Activated CD8-positive, alpha-beta memory T cell treated with anti-CD3 and anti-CD28 coated beads, Interleukin-2, amount 50 U/mL, for 1 hour (primary cell): ENCODE data around the gene LRRC4C.
"Not testable (repeated sequence)": the region's sequence is repeated elsewhere in the genome, so short reads cannot be mapped to it uniquely, and the experiment has no call there.

Experiments used
- DNase-seq: peaks from one replicate; pipeline ENCODE4 v3.0.0-alpha.2; 2020; ENCODE audit errors: extremely low read depth

Gene LRRC4C

DNA sequence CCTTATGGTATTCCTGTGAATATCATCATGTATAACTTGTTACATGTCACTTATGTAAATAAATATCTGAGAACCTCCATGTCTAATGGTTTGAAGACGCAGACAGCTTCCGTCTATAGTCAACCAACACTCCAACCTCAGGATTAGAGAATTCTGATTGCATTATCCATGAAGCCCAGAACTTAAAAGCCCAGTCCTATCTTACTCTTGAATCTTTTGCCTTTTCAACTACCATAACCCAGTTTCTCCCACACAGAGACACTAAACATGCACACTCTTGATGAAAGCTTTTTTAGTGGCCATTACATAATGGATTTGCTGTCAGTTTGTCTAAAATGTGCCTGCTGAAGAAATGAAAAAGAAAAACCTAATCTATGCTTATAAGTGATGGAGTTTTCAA, 1219.2 kb downstream of the LRRC4C start:
- DNase-seq = no peak

DNA sequence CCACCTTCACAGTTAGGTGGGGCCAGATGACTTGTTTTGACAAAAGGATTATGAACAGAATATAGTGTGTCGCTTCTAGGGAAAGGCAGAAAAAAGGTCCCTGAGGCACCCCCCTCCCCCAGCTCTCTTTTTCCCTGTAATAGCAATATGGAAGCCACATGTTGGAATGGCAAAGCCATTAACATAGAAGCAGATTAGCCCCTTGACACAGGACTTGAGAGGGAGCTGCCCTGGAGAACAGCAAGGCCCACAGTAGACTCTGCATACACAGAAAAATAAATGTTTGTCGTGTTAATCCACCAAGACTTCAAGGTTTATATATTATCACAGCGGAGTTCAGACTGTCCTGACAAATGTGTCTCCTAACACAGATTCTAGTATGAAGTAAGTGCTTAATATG, 1222.9 kb downstream of the LRRC4C start:
- no peak for DNase-seq

DNA sequence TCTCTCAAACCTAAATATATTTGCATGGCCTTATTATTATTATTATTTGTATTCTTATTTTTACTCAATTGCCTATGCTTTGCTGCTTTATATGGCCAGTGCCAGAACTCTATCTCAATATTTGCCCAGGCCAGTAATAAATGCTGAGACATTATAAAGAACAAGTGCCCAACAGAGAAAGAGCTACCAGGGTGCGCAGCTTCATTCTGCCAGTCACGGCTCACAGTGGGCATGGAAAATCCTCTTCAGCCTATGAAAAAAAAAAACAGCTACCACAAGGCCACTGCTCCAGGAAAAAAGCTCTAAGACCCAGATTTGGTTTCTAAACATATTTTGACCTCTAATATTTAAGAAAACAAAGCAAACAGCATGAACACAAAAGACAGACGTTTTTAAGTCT, 1223.6 kb downstream of the LRRC4C start:
- DNase-seq = no peak

DNA sequence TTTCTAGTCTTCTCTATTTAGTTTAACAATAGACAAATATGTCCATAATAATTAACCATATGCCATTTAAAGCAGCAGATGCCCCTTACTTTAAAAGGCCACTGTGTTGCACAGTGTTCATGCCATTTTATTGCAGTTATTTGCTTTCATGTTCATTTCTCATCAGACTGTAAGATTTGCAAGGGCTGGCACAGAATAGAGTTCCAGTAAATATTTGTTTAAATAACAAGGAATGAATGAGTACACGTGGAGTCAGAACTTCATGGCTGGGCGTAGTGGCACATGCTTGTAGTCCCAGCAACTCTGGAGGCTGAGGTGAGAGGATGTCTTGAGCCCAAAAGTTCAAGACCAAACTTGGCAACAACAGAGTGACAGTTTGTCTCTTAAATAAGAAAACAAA, 1228.6 kb downstream of the LRRC4C start:
- no peak for DNase-seq

DNA sequence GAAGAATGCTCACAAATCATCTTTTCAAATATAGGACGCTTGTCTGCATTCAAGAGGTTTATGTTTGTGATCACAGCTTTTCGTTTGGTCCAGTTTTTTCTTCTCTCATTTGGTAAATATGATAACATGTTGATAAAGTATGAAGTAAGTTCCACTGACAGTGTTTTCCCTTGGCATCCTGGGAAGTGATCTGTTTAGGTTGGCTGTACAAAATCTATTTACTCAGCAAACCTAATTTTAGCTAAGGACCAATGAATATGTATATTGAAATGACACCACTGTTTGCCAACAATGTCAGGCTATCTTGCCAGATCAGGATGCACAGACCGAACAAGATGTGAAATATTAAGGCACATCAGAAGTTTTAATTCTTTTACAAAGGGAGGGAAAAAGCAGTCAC, 1230.8 kb downstream of the LRRC4C start:
- DNase-seq = no peak

DNA sequence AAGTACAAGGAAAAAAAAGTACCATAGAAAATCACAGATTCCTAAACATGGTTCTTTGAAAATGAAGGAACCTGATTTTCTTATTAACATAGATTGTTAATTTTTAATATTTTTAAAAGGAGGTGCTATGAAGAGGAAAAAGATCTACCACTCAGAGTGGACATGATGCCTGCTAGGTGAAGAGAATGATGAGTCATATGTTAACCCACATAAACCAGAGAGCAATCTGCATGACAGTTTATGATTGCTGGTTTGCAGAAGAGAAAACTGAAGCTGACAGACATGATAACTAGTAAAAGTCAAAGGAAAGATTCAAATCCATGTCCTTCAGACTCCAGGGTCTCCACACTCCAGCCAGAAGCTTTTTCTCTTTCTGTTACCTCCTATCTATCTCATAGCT, 1231.7 kb downstream of the LRRC4C start:
- no peak for DNase-seq

DNA sequence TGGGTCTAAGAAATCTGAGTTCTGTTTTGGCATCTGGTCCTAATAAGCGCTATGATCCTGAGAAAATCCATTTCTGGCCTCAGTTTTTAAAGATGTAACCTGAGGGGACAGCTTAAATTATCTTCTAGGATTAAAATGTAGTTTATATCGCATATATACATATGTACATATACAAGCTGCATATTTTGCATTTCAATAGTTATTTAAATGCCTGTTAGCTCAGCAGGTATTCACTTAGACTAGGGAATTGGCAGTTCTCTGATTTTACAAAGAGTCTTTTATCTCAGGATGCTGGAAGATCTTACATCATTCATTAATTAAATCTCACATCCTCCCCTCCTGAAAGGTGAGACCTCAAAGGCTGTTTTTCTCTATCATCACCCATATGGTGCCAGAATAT, 1232.8 kb downstream of the LRRC4C start:
- no peak for DNase-seq

DNA sequence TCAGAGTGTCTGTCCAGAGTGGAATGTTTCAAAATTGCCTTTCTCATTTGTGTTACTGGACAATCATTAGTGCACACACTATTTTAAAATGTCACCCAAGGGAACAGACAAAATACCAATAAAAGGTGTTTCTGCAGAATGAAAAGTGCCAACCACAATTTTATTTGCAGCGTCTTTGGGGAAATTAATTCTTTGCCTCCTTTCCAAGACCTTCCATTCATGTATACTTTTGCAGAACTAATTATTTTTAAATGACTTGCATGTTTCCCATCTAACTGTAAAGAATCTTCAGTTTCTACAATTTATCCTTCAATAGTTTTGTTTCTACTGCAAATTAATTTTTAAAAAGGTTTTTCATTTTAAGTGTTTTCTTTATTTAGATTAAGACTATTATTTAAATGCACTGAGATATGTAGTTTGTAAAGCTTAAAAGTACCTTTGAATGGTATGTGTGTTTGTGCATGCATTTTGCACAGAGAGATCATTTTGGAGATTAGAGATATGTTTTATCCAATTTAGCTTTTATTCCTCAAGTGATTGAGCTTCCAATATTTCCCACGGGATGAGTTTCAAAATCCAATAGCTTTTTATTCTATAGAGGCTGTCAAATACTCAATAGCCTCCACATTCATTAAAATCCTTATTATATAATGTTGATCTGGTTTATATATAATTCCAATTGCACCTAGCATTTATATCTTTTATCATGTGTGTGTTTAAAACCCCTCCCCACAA, 1235.7 kb downstream of the LRRC4C start:
- DNase-seq = no peak

DNA sequence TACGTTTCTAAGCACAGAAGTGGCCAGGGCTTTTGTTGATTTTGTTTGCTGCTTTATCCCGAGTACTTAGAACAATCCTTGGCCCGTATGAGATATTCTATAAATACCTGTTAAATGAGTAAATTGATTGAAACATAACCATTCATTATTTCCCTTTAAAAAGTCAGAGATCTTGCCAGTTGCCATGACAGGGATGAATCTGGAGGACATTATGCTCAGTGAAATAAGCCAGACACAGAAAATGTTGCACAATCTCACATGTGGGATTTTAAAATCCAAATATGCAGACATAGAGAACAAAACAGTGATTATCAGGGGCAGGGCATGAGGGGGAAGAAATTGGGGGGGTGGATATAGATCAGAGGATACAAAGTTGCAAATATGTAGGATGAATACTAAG, 1240.1 kb downstream of the LRRC4C start:
- no peak for DNase-seq

DNA sequence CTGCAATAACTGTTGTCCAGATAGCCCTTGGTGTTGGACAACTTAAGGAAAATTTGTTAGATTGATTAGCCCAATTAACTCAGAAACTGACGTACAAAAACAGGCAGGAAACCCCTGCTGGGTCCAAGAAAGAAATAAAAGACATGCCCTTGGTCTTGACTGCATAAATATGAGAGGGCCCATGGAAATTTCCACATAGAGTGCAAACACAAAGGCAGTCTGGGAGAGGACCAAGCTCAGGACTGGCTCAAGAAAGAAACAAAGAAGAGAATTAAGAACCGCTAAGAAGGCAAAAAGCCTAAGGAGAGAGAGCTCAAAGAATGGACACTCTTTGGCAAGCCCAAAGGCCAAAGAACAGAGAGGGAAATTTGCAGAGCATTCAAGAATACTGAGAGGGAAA, 1243.9 kb downstream of the LRRC4C start:
- no peak for DNase-seq

DNA sequence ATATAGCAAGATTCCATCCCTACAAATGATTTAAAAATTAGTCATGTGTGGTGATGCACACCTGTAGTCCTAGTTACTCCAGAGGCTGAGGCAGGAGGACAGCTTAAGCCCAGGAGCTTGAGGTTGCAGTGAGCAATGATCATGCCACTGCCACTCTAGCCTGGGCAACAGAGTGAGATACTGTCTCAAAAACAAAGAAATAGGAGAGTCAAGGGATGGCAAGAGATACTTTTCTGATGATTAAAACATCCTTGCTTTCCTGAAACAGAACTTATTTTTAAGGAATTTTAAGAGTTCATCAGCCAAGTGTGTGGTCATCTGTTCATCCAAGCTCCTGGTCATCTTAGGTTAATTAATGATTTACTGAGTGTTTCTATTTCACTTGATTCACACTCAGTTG, 1252.0 kb downstream of the LRRC4C start:
- no peak for DNase-seq

DNA sequence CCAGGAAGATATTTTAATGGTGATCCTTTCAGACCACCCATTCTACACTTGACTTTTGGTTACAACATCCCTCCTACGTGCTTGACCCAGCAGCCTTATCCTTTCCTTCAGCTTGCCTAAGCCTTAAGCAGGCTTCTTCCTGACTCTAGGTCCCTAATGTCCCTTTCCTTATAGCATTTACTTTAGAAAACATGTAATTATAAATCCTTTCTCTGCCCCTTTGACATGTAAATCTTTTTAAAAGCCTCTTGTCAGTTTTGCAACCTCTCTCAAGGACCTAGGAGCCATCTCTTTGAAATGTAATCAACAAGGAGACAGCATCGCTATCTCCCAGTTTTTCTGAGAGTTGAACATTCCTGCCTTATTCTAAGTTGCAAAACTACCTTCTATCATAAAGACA, 1255.2 kb downstream of the LRRC4C start:
- DNase-seq = no peak

DNA sequence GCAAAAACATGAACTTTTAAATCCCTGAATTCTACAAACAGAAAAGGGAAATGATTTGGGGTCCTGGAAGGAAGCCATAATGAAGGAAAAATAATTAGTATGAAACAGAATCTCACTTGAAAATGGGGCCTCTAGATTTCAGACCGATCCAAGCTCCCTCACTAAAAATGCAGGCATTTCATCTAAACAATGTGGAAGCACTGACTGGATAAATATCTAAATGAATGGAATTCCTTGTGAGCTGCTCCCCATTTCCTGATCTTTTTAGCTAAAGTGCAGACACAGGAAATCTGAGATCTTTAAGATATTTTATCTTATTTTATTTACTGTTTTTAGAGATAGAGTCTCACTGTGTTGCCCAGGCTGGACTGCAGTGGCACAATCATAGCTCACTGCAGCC, 1255.8 kb downstream of the LRRC4C start:
- DNase-seq = no peak

DNA sequence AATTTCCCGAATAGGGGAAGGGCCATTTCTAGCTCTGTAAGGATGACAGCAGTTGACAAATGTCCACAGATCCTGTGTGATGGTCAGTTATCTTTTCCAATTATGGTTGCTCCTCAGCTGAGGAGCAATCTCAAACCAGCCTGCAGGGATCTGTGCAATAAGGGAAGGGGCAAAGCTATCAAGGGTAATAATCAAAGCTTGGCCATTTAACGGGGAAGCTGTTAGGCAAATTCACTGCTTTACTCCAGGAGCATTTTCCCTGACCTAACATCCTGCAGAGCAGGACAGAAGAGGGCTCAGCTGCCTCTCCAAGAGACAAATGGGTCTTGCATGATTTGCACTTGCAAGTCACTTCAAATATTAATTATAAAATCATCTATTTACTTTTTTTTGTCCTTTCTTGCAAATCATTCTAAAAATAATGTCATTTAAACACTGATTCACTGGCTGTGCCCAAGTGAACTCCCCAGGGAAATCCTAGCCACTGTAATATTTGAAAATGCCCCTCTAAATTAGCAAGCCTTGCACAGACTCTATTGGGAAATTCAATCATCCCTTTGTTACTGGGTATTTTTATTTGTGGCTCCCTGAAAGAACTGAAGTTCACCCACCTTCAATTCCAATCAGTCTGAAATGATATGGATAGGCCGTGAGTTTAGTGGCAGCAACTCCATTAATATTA, 1256.7 kb downstream of the LRRC4C start:
- DNase-seq = no peak

DNA sequence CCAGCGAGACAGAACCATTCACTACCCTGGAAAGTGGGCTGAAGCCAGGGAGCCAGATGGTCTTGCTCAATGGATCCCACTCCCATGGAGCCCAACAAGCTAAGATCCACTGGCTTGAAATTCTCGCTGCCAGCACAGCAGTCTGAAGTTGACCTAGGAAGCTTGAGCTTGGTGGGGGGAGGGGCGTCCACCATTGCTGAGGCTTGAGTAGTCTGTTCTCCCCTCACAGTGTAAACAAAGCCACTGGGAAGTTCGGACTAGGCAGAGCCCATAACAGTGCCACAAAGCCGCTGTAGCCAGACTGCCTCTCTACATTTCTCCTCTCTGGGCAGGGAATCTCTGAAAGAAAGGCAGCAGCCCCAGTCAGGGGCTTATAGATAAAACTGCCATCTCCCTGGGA, 1266.9 kb downstream of the LRRC4C start:
- not testable (repeated sequence) for DNase-seq

DNA sequence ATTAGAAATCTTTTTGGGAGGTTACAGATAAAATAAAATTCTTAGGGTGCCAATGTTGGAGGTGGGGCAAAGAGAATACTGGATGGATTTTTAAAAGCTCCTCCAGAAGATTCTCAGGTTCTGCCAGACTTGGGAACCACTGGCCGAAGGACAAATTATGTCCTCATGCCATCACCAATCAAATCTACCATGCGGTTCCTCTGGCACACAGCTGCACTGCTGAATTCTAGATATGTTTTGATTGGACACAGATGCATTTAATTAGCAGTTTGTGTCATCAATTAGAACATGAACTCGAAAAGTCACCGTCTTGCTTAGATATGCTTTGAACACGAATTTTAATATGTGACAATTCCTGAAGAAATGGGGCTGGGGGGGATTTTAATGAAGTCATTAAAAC, 1269.2 kb downstream of the LRRC4C start:
- no peak for DNase-seq

DNA sequence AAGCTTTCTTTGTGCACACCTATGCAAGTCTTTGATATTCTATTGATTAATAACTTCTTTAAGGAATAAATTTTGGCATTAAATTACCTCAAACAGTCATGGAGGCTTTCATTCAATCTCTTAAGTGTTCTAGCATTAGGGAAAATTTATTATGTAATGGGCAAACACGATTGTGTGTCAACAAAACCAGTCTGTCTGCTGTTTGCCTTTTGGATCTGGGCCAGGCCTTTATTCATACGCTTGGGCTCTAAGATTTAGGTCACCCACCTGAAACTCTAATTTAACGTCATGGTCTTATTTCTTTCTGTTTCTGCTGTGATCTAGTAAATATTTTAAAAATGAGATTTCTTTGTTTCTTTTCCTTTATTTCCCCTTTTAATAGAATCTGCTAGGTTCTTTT, 1270.6 kb downstream of the LRRC4C start:
- DNase-seq = no peak

DNA sequence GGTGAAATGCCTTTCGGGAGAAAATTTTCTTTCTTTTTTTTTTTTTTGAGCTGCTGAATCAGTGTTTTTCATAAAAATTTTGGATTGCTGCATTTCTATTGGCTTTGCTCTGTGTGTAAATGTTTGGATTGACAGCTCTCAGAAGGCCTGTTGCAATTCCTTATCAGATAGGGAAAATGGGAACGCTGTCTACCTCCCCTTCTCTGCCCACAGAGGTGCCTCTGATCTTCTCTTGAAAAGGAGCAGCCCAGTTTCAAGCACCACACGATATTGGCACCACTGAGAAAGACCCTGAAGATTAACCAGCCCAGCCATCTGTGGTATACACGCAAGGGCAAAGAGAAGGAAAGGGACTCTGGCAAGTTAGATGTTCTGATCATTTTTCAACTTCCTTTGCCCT, 1272.2 kb downstream of the LRRC4C start:
- DNase-seq = no peak

DNA sequence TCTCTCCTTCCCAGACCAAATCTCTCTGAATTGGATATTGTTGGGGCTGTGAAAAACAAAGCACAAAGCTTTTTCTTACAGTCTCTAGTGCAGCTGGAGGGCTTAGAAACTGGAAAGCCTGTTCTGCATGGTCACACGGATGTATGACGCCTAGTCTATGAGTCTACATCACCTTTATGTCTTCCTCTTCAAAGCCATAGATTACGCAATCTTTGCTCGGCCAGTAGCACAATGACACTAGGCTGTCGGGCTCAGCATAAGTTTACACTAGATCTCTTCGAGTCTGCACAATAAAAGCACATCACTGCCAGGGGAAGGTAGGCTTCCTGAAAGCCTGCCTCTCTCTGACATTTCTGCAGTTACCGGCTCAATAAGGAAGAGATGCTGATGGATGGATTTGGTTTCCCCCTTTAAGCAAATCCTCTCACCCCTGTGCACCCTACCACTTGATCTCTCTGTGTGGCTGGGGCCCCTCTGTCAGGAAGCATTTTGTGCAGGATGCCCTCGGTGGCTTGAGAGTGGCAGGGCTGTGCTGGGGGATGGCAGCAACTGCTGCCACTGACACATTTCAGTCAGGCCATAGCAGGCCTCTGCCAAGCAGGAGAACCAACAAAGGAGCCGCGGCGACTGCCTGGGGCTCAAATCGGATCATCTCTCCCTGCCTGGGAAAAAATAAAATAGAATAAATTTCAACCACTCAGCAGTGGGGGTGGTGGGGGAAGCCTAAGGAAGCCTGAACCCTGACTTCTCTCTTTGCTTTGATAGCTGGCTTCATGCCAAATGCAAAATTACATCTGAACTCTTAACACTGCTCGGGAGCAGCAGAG, 1272.8 kb downstream of the LRRC4C start:
- no peak for DNase-seq

DNA sequence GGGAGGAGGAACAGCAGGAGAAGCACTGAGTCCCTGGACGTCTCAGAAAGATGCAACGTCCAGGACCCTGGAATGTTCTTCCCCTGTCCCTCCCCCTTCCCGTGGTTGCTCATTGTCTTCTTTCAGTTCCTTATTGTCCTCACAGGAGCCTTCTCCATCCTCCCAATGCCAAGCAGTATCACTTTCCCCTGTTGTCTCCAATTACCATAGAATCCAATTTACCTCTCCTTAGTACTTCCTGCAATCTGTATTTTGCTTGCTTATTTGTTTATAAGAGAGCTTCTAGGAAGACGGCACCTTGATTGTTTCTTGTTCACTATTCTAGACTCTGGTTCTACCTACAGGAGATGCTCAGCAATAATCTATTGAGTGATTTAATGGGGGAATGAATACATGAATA, 1273.7 kb downstream of the LRRC4C start:
- no peak for DNase-seq

DNA sequence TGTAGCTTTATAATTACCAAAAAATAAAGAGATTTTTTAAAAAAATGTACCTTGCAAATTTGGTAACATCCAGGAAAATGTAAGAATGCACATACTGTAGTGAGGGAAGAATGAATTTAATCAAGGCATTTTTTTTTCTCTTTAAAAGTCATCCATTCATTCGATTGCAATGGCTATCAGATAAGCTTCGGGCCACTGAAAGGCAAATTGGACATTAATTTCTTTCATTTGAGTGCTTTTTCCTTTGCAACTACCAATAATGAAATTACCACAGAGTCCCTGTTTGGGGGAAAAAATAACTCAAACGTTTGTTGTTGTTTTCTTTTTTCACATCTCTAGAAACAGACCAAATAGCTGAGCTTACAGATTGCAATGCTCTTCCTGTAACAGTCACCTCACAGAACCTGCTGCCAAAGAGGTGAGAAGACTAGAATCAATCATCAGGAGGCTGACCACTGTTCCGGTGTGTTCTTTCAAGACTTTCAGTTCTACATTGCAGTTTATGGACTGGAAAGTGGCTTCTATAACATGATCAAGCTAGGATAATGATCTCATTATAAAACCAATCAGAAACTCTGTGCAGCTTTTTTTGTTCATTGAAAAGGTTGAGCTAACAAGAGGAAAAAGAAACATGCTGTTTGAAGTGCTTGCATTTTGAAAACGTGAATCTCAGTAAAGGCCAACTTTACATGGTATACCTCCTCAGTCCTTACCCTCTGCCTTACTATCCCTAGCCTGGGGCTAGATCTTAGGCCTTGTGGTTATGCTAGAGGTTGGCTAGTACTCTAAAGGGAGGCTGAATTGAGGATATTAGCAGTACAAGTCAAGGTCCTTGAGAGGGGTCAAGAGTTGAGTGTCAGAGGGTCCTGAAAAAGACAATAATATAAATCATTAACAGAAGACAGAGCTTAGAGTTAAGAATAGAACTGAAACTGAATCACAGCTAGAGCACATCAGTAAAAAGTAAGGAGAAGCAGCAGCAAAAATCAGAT, 1276.1 kb downstream of the LRRC4C start:
- no peak for DNase-seq

DNA sequence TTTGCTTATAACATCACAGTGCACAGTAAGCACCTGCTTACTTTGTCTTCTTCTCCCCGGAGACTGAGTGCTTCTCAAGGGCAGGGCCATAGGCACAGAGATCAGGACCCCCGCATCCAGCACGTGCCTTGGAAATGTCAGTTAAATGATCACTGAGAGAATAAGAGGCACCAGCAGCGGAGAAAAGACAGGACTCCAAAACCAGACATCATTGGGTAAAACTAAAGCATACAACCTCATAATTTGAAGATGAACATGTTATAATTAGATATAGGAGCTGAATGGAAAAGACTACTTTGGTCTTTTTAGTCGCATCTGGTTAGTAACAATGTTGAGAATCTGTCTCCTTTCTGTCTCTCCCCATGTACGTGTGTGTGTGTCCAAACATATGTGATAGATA, 1279.9 kb downstream of the LRRC4C start:
- DNase-seq = no peak
